Measurements from ENCODE around the gene TNRC6B. TPM values are rescaled to one million over a fixed set of nuclear protein-coding genes. Genes with fewer than 3 reads are reported as not detected.

Gene TNRC6B
- total RNA-seq, 2 experiments from 2014 or later: 27.9 to 29.2 TPM

- POLR2A ChIA-PET: no interaction called here
- CTCF ChIA-PET: no interaction called here
These were observed 54.9 kb downstream of the TNRC6B start for GRCh38 chr22:40232624-40233023.

DNA sequence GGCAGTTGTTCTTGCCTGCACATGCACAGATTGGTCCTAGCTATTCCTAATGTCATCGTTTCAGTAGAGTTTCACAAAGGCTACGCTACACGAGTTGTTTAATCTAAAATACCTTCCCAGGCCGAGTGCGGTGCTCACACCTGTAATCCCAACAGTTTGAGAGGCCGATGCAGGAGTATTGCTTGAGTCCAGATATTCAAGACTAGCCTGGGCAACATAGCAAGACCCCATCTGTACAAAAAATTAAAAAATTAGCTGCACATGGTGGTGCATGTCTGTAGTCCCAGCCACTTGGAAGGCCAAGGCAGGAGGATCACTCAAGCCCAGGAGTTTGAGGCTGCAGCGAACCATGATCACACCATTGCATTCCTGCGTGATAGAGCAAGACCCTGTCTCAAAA is 56.2 kb downstream of the TNRC6B start:
- ChIA-PET POLR2A (no interaction called here), CTCF (interaction anchor here (0.6 kb wide), 1 partner anchor 237 kb away, joined by 5 read pairs; no protein-coding TSS in a partner anchor)

- ChIA-PET CTCF (no interaction called here), POLR2A (no interaction called here)
These were observed 56.9 kb downstream of the TNRC6B start for GRCh38 chr22:40234658-40235057.

DNA sequence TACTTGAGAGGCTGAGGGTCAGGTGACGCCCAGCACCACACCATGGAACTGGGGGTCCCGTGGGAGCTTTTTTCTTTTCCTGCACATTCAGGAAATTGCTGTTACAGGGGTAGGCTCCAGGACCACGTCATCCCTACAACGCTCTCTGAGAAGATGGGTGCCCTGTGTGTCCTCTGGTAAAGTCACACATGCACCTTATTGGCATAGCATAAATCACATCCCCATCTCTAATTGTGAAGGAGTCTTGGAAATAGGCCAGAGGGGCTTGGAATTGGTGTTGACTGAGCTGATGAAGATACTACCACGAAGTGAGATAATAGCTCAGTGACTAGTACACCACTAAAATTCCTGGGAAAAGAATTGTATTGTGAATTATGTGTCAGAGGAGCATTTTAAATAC is 57.6 kb downstream of the TNRC6B start:
- POLR2A ChIA-PET: no interaction called here
- CTCF ChIA-PET: no interaction called here

DNA sequence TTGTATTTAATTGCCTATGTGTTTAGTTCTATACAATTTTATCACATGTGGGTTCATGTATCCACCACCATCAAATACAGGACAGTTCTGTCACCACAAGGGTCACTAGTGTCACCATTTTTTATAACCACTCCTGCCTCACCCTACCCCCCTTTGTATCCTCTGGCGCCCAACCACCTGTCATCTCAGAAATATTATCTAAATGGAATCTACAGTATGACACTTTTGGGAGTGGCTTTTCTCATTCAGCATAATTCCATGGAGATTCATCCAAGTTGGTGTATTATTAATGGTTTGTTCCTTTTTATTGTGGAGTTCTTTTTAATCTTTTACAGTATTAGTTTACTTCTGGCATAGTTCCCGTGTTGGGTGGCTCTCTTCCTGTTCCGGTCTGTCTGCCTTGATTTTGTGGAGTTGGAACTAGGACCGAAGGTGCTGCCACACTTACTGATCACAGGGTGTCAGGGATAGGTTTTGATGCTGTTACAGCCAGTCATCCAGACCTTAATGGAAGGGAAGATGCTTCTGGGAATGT is 58.5 kb downstream of the TNRC6B start:
- ChIA-PET CTCF (no interaction called here), POLR2A (no interaction called here)

GRCh38 chr22:40237241-40237640 is 59.5 kb downstream of the TNRC6B start:
- CTCF ChIA-PET: interaction anchor here (0.6 kb wide), 1 partner anchor 844 kb away, joined by 6 read pairs; no protein-coding TSS in a partner anchor

DNA sequence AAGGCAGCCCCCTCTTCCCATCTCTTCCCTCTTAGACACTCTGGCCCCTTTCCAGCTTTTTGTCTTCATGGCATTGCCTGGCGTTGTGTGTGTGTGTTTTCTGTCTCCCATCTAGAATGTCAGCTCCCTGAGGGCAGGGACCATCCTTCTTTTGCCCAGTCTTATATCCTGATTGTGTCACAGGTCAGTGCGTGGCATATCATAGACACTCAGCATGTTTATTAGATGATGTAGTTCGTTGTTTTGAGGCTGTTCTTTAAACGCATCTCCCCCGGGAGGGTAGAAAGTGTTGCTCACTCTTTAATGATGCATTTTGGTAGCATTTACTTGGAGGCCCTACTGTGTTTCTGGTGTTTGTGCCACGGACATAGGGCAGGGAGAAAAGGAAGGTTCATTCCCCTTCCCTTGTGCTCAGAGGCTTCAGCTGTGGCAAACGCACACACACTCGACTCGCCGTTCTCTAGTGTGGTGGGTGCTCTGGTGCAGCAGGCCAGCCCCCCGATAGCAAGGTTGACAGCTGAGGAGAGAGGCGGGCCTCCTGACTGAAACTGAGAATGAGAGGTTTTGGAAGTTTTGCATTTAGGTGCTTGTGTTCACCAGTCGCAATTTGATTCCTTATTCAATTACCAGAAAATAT is 60.2 kb downstream of the TNRC6B start:
- CTCF ChIA-PET: interaction anchor here (0.6 kb wide), 1 partner anchor 845 kb away, joined by 6 read pairs; no protein-coding TSS in a partner anchor
- POLR2A ChIA-PET: no interaction called here

More at GRCh38 chr22:40237241-40237640, 59.5 kb downstream of the TNRC6B start:
- POLR2A ChIA-PET: no interaction called here

- CTCF ChIA-PET: interaction anchor here (1.2 kb wide), 1 partner anchor 33 kb away, joined by 3 read pairs; no protein-coding TSS in a partner anchor
- POLR2A ChIA-PET: no interaction called here
These were observed 61.0 kb downstream of the TNRC6B start for GRCh38 chr22:40238425-40239344.

GRCh38 chr22:40239345-40239683 is 61.6 kb downstream of the TNRC6B start:
- POLR2A ChIA-PET: no interaction called here
- CTCF ChIA-PET: interaction anchor here (1.2 kb wide), 1 partner anchor 34 kb away, joined by 3 read pairs; no protein-coding TSS in a partner anchor

DNA sequence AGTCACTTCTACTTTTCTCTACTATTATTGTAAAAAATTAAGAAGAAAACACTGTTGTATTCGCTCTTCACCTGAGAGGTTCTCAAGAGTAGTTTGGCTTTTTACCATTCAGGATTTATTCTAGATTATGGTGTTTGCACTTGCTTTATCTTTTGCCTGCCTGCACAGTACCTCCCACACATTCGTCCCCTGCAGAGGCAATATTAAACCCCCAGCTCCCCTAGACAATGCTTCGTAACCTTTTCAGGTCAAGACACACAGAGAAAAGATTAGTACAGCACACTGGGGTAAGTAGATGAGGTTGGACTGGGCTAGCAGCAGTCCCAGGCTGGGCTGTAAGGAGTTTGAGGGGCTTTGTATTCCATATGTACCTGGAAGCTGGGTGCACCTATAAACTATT is 62.4 kb downstream of the TNRC6B start:
- POLR2A ChIA-PET: interaction anchor here (1.0 kb wide), 1 partner anchor 63 kb away, joined by 3 read pairs; the partner anchor contains the start of gene TNRC6B
- CTCF ChIA-PET: interaction anchor here (1.2 kb wide), 2 partner anchors 85 to 107 kb away, joined by 3 read pairs; no protein-coding TSS in a partner anchor

DNA sequence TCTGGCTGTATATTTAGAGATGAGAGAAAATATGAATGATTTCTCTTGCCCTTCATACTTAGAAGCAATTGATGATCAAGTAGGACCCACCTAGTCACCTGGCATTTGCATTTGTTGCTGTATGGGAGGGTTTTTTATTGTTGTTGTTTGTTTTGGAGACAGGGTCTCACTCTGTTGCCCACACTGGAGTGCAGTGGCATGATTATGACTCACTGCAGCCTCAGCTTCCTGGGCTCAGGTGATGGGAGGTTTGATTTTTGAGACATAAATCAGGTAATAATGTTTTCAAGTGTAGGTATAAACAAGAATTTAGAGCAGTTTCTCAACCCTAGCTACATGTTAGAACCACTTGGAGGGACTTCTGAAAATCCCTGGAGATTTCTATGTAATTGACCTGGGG is 63.0 kb downstream of the TNRC6B start:
- ChIA-PET CTCF (interaction anchor here (0.6 to 1.2 kb wide), 4 partner anchors 11 to 714 kb away, joined by 3 read pairs; no protein-coding TSS in a partner anchor), POLR2A (interaction anchor here (1.0 kb wide), 1 partner anchor 63 kb away, joined by 3 read pairs; the partner anchor contains the start of gene TNRC6B)

- ChIA-PET CTCF (interaction anchor here (0.6 to 1.3 kb wide), 6 partner anchors 10 to 715 kb away, joined by 3 to 5 read pairs (median 3); no protein-coding TSS in a partner anchor), POLR2A (interaction anchor here (1.0 kb wide), 1 partner anchor 64 kb away, joined by 3 read pairs; the partner anchor contains the start of gene TNRC6B)
These were observed 63.6 kb downstream of the TNRC6B start for GRCh38 chr22:40241200-40241763.

DNA sequence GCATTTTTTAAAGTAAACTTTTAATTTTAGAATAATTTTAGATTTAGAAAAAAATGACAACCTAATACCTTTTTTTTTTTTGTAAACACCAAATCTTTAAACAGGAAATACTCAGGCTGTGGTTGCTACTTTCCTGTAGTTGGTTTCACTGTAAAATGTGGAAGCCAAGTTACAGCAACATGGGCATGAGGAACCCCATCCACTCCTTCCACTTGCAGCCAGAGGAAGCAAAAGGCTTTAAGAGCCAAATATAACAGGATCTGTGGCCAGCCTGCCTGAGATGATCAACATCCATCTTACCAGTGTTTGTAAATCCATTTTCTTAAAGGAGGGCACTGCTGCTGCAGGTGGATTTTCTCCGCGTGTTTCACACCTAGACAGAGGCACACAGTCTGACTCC is 66.2 kb downstream of the TNRC6B start:
- ChIA-PET CTCF (interaction anchor here (0.6 to 1.2 kb wide), 2 partner anchors 104 to 192 kb away, joined by 3 to 5 read pairs; no protein-coding TSS in a partner anchor), POLR2A (no interaction called here)

DNA sequence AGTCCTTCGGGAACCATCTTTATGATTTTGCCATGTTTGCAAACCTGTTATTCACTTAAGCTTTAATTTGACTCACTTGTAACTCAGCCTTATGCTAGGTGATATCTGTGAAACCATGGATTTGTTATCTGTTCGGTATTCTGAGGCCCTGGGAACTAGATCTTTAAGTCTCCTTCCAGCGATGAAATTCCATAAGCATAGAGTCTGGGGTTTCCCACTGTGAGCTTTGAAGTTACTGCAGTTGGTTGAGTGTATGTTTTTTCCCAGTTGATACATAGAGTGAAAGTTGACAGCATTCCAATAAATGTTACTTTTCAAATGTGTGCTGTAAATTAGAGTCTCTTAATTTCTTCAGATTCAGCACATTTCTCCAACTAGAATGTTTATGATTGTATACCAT is 66.9 kb downstream of the TNRC6B start:
- POLR2A ChIA-PET: no interaction called here
- CTCF ChIA-PET: interaction anchor here (1.2 kb wide), 1 partner anchor 104 kb away, joined by 5 read pairs; no protein-coding TSS in a partner anchor

GRCh38 chr22:40247976-40248375 is 70.3 kb downstream of the TNRC6B start:
- POLR2A ChIA-PET: interaction anchor here (0.6 kb wide), 1 partner anchor 728 kb away, joined by 6 read pairs; the partner anchor contains the start of gene ATF4
- CTCF ChIA-PET: interaction anchor here (0.6 to 0.7 kb wide), 2 partner anchors 24 to 97 kb away, joined by 4 to 5 read pairs; no protein-coding TSS in a partner anchor

GRCh38 chr22:40249286-40249685 is 71.6 kb downstream of the TNRC6B start:
- ChIA-PET CTCF (no interaction called here), POLR2A (no interaction called here)

DNA sequence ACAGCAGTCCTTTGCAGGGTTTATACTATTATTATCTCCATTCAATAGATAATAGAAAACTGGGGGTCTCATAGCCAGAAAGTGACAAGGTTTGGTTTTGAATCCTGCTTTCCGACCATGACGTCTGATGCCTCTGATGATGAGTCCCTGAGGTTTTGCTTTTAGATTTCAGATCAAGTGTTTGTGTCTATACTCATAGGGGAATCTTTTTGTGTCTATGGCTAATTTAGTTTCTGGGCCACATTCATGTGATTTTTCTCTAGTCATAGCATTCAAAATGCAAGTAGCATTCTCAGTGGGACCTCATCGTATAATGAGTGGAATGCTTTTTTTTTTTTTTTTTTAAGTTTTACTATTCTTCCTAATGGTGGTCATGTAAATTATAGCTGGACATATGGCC is 72.9 kb downstream of the TNRC6B start:
- ChIA-PET POLR2A (interaction anchor here (0.6 to 1.0 kb wide), 3 partner anchors 73 to 1939 kb away, joined by 3 to 7 read pairs (median 7); partner anchors contain the start of gene SGSM3), CTCF (interaction anchor here (0.6 to 0.9 kb wide), 5 partner anchors 21 to 907 kb away, joined by 3 to 4 read pairs (median 3); no protein-coding TSS in a partner anchor)

DNA sequence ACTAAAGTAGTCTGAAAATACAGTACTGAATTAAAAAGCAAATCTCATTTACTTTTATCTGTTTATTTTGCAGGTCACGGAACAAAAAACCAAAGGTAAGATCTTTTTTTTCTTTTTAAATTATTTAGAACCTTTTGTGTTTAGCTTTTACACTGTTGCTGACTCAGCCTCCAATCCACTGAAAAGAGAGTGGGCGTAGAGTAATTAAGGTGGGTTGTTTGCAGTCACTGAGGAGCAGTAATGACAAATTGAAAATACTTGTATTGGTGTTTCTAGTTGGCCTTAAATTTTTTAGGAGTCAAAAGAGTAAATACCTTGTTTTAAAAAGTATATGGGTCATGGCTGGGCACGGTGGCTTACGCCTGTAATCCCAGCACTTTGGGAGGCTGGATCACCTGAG is 73.4 kb downstream of the TNRC6B start:
- ChIA-PET CTCF (interaction anchor here (0.6 to 0.9 kb wide), 5 partner anchors 20 to 908 kb away, joined by 3 to 4 read pairs (median 3); no protein-coding TSS in a partner anchor), POLR2A (interaction anchor here (0.6 to 1.0 kb wide), 3 partner anchors 73 to 1938 kb away, joined by 3 to 7 read pairs (median 7); partner anchors contain the start of gene SGSM3)

GRCh38 chr22:40252146-40252545 is 74.4 kb downstream of the TNRC6B start:
- CTCF ChIA-PET: interaction anchor here (0.9 kb wide), 1 partner anchor 11 kb away, joined by 3 read pairs; no protein-coding TSS in a partner anchor
- POLR2A ChIA-PET: no interaction called here
